Kidney capillary endothelial cell (primary cell): ENCODE measurements around the gene ANGPTL2.

Experiments
- DNase-seq: peaks from one replicate; pipeline ENCODE4 v3.0.0-alpha.2; 2018; ENCODE audit warnings: low spot score

The ANGPTL2 gene

GRCh38 chr9:127116957-127117356 is 5.5 kb downstream of the ANGPTL2 start:
- no peak for DNase-seq

DNA sequence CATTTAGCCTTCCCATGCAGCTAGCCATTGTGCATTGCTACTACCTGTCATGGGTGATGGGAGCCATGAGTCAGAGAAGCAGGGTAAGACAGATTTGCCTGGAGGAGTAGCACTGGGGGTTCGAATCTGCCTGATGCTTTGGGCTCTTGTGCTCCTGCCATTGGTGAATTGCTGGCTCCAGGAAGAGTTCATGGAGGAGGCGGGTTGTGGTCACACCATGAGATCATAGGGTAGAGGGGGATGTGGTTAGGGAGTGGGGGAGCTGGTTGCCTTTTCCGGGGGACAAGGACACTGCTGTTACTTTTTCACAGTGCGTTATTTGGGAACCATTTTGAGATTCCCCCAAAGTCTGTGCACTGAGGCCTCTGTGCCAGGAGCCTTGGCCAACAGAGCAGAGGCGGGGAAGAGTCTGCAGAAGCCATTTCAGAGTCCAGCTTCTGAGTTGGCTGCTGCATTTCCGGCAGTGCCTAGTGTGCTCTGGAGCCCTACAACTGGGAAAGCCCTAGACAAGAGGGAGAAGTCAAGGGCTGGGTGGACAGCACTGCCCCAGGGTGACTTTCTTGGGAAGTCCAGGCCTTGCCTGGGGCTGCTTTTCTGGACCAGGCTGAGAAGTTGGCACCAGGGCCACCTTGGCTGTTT is 6.2 kb downstream of the ANGPTL2 start:
- DNase-seq, result no peak

- no peak for DNase-seq
Measured at GRCh38 chr9:127114606-127115005, 7.8 kb downstream of the ANGPTL2 start.

- no peak for DNase-seq
Measured at GRCh38 chr9:127113191-127113972, 9.1 kb downstream of the ANGPTL2 start.

DNA sequence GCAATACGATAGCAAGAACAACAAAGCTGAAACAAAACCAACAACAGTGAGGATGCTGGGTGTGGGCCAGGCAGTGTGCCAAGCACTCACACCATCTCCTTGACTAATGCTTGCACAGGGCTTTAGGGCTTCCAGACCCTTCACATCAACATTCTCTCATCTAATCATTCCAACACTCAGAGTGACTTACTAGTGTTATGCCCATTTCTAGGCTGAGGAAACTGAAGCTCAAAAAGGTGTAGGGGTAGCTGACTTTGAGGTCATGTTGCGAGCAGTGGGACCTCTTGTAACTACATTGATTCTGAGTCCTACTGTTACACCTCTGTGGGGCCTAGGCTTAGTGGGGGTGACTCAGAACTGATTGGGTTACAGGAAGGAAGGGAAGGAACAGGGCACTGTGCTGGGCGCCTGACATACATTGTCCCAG is 9.7 kb downstream of the ANGPTL2 start:
- DNase-seq, result no peak

DNA sequence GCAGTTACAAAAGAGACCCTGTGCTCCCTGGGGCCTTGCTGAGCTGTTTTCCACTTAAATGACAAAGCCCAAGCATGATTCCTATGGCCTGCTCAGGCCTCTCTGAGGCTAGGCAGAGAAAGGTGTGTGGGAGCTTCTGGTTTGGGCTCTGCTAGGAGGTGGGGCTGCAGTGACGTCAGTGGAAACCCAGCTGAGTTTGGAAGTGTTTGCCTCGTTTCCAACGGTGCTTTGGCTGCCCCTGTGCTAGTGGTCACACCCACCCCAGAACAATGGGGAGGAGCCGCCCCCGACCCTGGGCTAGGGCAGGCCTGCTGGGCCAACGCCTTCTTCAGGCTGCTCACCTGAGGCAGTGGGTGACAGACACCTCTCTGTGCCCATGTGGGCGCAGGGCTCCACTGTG is 10.4 kb downstream of the ANGPTL2 start:
- DNase-seq, result no peak

DNA sequence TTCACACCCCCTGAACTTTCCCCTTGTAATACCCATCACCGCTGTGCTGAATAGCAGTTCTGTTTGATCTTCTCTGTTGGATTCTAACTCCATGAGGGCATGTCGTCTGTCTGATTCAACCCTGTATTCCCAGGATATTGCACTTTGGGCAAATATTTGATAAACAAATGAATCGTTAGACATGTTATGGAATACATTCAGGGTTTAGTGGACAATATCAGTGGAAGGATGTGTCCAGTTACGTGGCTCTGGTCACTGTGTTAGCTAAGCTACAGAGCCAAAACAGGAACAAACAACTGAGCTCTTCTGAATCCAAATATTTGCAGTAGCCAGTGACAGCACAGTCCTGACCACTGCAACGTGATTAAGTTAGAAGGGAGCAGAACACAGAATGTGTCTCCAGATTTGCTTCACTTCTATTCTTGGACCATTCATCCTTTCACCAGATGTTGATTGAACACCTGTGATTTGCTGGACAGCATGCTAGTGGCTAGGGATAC is 13.2 kb downstream of the ANGPTL2 start:
- DNase-seq, result no peak

GRCh38 chr9:127107929-127108876 is 14.2 kb downstream of the ANGPTL2 start:
- no peak for DNase-seq

- no peak for DNase-seq
Measured at GRCh38 chr9:127107171-127107928, 15.1 kb downstream of the ANGPTL2 start.

DNA sequence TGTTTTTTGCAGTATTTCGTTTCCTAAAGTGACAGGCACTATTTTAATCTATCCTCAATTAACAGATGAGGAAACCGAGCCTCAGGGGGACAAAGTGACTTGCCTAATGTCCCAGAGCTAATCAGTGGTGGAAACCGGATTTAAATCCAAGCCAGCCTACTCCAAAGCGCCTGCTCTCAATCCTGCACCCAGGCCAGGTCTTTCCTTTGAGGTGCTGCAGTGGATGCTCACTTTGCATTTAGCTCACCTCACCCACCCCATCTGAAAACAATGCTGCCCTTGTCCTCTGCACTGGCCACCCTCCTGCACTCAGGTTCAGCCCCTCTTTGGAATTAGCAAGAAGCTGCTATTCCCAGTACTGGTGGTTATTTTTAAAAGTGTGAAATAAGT is 16.0 kb downstream of the ANGPTL2 start:
- no peak for DNase-seq

DNA sequence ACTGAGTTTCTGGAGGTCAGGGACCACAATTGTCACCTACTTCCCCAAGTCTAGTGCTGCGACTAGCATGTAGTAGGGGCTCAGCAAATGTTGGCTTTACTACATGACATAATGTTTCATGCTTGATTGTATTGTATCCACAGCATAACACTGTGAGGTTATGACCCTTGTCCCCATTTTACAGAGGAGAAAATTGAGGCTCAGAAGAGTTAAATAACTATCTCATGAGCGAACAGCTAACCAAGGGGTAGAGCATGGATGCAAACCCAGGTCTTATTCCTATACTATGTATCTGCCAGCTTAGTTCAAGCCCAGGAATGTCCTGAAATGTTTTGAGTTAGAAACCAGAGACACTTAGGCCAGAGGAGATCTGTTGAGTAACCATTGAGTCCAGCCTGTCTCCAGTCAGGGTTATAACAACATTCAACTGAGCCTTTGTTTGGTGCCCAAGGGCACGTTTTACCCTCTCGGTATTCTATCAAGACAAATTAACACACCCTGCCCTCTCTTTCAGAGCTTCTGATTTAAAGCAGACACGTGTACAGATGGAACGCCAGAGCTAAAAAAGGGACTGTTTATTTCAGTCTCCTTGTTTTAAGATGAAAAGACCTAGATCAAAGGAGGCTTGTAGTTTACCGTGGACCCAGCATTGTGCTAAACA is 16.5 kb downstream of the ANGPTL2 start:
- DNase-seq, result no peak

GRCh38 chr9:127104581-127105311 is 17.7 kb downstream of the ANGPTL2 start:
- no peak for DNase-seq

DNA sequence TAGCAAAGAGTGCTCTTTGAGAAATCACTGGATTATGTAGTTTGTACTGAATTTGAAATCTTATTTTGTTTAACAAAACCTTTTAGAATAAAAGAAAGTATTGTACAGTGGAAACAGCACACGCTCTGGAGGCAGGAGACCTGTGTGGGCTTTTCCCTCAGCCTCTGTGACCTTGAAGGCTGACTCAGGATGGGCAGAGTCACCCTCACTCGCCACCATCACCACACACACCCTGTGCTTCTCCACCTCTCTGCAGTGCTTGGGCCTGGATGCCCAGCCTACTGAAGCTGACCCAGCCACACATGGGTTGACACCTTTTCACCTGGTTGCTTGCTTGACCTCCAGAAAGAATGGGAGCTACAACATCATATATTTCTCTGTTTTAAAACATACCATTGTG is 19.6 kb downstream of the ANGPTL2 start:
- no peak for DNase-seq

DNA sequence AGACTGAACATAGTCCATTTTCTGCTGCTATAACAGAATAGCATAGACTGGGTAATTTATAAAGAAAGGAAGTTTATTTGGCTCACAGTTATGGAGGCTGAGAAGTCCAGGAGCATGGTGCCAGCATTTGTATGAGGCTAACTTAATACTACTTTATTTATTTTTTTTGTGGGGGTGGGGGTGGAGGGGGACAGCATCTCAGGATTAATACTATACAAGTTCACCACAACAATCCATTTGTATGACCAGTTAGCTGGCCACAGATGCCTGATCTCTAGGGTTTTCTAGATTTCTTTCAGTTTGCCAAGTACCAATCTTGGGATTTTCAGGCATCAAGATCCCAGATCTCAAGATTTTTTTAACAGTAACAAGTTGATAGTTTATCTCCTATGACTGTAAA is 20.3 kb downstream of the ANGPTL2 start:
- no peak for DNase-seq

GRCh38 chr9:127099664-127100063 is 22.8 kb downstream of the ANGPTL2 start:
- DNase-seq, result no peak

GRCh38 chr9:127098916-127099553 is 23.4 kb downstream of the ANGPTL2 start:
- no peak for DNase-seq

- DNase-seq, result no peak
Measured at GRCh38 chr9:127097683-127098082, 24.8 kb downstream of the ANGPTL2 start.

GRCh38 chr9:127096208-127096607 is 26.2 kb downstream of the ANGPTL2 start:
- DNase-seq, result no peak

GRCh38 chr9:127095411-127095810 is 27.0 kb downstream of the ANGPTL2 start:
- DNase-seq, result no peak
